GM12892 (cell line): ENCODE results near the gene PTBP2.
"Not testable (repeated sequence)": the region's sequence is repeated elsewhere in the genome, so short reads cannot be mapped to it uniquely, and the experiment has no call there.

ENCODE experiments used
- DNase-seq: peaks from one replicate; pipeline ENCODE4 v3.0.0; 2011; ENCODE audit not compliant: insufficient read length
- FAIRE-seq: peaks from 2 replicates; lab custom pipeline; 2011; peaks lifted over from hg19 to GRCh38; lab: Jason Lieb, UNC
- POLR2A ChIP-seq: IDR thresholded peaks from 2 replicates; pipeline ENCODE4 v1.6.1; 2011; ENCODE audit warnings: low read depth, low read length, control low read depth
- POLR2AphosphoS5 ChIP-seq: IDR thresholded peaks from 2 replicates; pipeline ENCODE4 v1.6.1; 2011; ENCODE audit warnings: low read depth, low read length, control low read depth
- TAF1 ChIP-seq: IDR thresholded peaks from 2 replicates; pipeline ENCODE4 v1.6.1; 2011; ENCODE audit warnings: low read depth, mild to moderate bottlenecking, control low read depth, low read length, borderline replicate concordance

PTBP2 gene

GRCh38 chr1:96746440-96747420, 25.1 kb downstream of the PTBP2 start:
- no peak for DNase-seq
- FAIRE-seq = no peak
- TF ChIP-seq TAF1 (no peak), POLR2AphosphoS5 (no peak), POLR2A (no peak)

- FAIRE-seq (no peak), DNase-seq (no peak)
- TF ChIP-seq POLR2A = no peak
Observed at GRCh38 chr1:96747565-96747964, 26.0 kb downstream of the PTBP2 start.

GRCh38 chr1:96748078-96748477, 26.5 kb downstream of the PTBP2 start:
- DNase-seq = no peak
- FAIRE-seq = no peak
- TF ChIP-seq POLR2AphosphoS5 = no peak
- no peak for TF ChIP-seq POLR2A
- no peak for TF ChIP-seq TAF1

- DNase-seq (no peak), FAIRE-seq (no peak)
- TF ChIP-seq POLR2A (no peak), POLR2AphosphoS5 (no peak), TAF1 (no peak)
Observed at GRCh38 chr1:96749618-96750017, 28.0 kb downstream of the PTBP2 start.

- TF ChIP-seq POLR2AphosphoS5 (no peak), TAF1 (no peak), POLR2A (no peak)
- DNase-seq (no peak), FAIRE-seq (no peak)
Observed at GRCh38 chr1:96752394-96752793, 30.8 kb downstream of the PTBP2 start.

GRCh38 chr1:96756789-96757188, 35.2 kb downstream of the PTBP2 start:
- TF ChIP-seq POLR2AphosphoS5 (no peak), POLR2A (no peak), TAF1 (no peak)
- no peak for DNase-seq
- FAIRE-seq = no peak

DNA sequence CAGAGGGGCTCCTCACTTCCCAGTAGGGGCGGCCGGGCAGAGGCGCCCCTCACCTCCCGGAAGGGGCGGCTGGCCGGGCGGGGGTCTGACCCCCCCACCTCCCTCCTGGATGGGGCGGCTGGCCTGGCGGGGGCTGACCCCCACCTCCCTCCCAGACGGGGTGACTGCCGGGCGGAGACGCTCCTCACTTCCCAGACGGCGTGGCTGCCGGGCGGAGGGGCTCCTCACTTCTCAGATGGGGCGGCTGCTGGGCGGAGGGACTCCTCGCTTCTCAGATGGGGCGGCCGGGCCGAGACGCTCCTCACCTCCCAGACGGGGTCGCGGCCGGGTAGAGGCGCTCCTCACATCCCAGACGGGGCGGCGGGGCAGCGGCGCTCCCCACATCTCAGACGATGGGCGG, 41.0 kb downstream of the PTBP2 start:
- not testable (repeated sequence) for DNase-seq, FAIRE-seq

- FAIRE-seq = no peak
- DNase-seq = no peak
- TF ChIP-seq POLR2A (no peak), POLR2AphosphoS5 (no peak), TAF1 (no peak)
Observed at GRCh38 chr1:96763514-96763913, 41.9 kb downstream of the PTBP2 start.

GRCh38 chr1:96764469-96764868, 42.9 kb downstream of the PTBP2 start:
- no peak for FAIRE-seq
- TF ChIP-seq POLR2AphosphoS5 (no peak), POLR2A (no peak), TAF1 (no peak)
- no peak for DNase-seq

- no peak for DNase-seq
- FAIRE-seq = no peak
- TF ChIP-seq TAF1 = no peak
- no peak for TF ChIP-seq POLR2AphosphoS5
- no peak for TF ChIP-seq POLR2A
Observed at GRCh38 chr1:96771847-96772246, 50.3 kb downstream of the PTBP2 start.

DNA sequence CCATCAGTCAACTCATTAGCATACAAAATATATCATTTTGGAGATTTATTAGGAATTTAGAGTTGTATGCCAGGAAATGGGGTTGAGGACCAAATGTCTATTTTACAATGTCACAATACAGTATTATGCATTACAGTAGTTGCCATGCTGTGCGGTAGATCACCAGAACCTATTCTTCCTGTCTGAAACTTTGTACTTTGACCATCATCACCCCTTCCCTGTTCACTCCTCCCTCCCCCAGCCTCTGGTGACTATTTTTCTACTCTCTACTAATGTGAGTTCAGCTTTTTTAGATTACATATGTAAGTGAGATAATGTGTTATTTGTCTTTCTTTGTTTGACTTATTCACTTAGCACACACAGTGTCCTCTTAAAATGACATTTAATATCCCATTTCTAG, 50.8 kb downstream of the PTBP2 start:
- DNase-seq (no peak), FAIRE-seq (no peak)
- TF ChIP-seq POLR2A (no peak), TAF1 (no peak), POLR2AphosphoS5 (no peak)

DNA sequence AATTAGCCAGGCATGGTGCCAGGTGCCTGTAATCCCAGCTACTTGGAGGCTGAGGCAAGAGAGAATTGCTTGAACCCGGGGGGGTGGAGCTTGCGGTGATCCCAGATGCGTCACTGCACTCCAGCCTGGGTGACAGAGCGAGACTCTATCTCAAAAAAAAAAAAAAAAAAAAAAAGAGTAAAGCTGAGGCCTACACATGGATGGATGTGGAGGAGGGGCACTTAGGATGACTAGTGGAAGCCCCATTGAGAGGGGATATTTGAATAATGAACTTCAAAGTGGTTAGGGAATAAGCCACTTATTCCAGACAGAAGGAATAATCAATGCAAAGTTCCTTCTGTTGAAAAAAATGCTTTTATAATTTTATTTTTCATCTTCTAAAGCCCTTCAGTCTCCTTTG, 51.4 kb downstream of the PTBP2 start:
- no peak for FAIRE-seq
- TF ChIP-seq POLR2AphosphoS5 (no peak), TAF1 (no peak), POLR2A (no peak)
- no peak for DNase-seq
